Measurements from ENCODE around the gene TRIM39. TPM values are rescaled to one million over a fixed set of nuclear protein-coding genes. Genes with fewer than 3 reads are reported as not detected.
"Not testable (repeated sequence)": the region's sequence is repeated elsewhere in the genome, so short reads cannot be mapped to it uniquely, and the experiment has no call there.

The TRIM39 gene
- total RNA-seq, 4 donors from 2014 or later = 10.4 to 17.2 (median 15.2) TPM

- no peak for ATAC-seq (ENCODE audit: low FRiP score)
- DNase-seq (ENCODE audit: low spot score) = no peak
- TF ChIP-seq, protein P1, sequence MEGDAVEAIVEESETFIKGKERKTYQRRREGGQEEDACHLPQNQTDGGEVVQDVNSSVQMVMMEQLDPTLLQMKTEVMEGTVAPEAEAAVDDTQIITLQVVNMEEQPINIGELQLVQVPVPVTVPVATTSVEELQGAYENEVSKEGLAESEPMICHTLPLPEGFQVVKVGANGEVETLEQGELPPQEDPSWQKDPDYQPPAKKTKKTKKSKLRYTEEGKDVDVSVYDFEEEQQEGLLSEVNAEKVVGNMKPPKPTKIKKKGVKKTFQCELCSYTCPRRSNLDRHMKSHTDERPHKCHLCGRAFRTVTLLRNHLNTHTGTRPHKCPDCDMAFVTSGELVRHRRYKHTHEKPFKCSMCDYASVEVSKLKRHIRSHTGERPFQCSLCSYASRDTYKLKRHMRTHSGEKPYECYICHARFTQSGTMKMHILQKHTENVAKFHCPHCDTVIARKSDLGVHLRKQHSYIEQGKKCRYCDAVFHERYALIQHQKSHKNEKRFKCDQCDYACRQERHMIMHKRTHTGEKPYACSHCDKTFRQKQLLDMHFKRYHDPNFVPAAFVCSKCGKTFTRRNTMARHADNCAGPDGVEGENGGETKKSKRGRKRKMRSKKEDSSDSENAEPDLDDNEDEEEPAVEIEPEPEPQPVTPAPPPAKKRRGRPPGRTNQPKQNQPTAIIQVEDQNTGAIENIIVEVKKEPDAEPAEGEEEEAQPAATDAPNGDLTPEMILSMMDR (IDR thresholded peaks at IDR 0.05) = no peak
Measured at GRCh38 chr6:30361661-30362060, 34.9 kb downstream of the TRIM39 start.

GRCh38 chr6:30363459-30363858 lies 36.7 kb downstream of the TRIM39 start:
- TF ChIP-seq, protein P1 (IDR thresholded peaks at IDR 0.05) = no peak
- ATAC-seq (ENCODE audit: low FRiP score) (no peak), DNase-seq (ENCODE audit: low spot score) (no peak)

DNA sequence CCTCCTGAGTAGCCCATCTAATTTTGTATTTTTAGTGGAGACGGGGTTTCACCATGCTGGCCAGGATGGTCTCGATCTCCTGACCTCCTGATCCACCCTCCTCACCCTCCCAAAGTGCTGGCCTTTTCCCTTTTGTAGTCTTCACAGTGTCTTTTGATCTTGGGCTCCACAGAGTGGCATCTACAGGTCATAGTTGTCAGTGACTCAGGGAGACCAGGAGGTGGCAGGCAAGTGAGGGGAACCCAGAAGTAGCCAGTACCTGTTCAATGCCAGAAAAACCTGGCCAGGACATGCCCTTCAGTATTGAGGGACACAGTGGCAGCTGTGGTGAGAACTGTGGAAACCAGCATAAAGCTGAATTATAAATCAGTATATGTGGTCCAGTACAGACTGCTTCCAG lies 37.9 kb downstream of the TRIM39 start:
- DNase-seq (ENCODE audit: low spot score) = no peak
- ATAC-seq (ENCODE audit: low FRiP score) = no peak
- TF ChIP-seq, protein P1 (IDR thresholded peaks at IDR 0.05) = no peak

DNA sequence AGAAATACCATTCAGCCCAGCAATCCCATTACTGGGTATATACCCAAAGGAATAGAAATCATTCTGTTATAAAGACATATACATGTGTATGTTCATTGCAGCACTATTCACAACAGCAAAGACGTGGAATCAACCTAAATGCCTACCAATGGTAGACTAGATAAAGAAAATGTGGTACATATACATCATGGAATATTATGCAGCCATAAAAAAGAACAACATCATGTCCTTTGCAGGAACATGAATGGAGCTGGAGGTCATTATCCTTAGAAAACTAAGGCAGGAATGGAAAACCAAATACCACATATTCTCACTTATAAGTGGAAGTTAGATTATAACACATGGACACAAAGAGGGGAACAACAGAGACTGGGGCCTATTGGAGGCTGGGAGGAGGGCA lies 42.6 kb downstream of the TRIM39 start:
- not testable (repeated sequence) for DNase-seq (ENCODE audit: low spot score); ATAC-seq (ENCODE audit: low FRiP score)

- DNase-seq (ENCODE audit: low spot score) (no peak), ATAC-seq (ENCODE audit: low FRiP score) (no peak)
- TF ChIP-seq, protein P1 (IDR thresholded peaks at IDR 0.05) = no peak
Measured at GRCh38 chr6:30378290-30378937, 51.7 kb downstream of the TRIM39 start.

GRCh38 chr6:30380464-30380863 lies 53.7 kb downstream of the TRIM39 start:
- DNase-seq (ENCODE audit: low spot score) (no peak), ATAC-seq (ENCODE audit: low FRiP score) (no peak)
- TF ChIP-seq, protein P1 (IDR thresholded peaks at IDR 0.05) = no peak

GRCh38 chr6:30386166-30386565 lies 59.4 kb downstream of the TRIM39 start:
- ATAC-seq (ENCODE audit: low FRiP score) = no peak
- no peak for DNase-seq (ENCODE audit: low spot score)
- TF ChIP-seq, protein P1 (IDR thresholded peaks at IDR 0.05) = no peak
